Measurements from ENCODE around the gene GFI1.

GFI1 gene

GRCh38 chr1:92430030-92430429 is 56.7 kb downstream of the GFI1 start:
- H3K36me3 ChIP-seq (ENCODE audit: control insufficient read depth, insufficient read depth, low read length): no peaks in the 10 kb centered on the region
- DNase-seq (ENCODE audit: extremely low read depth, insufficient read length): no peak
- no peak for TF ChIP-seq CTCF (IDR thresholded peaks at IDR 0.05; ENCODE audit: insufficient read depth, low read length, poor library complexity, severe bottlenecking)
- H3K27me3 ChIP-seq (replicated peaks; ENCODE audit: control insufficient read depth, insufficient read depth, low read length): no peaks in the 10 kb centered on the region; the same call in 1 of the 2 replicates
- H3K4me3 ChIP-seq (replicated peaks; ENCODE audit: low read depth, low read length): no peak overlapping the region

- TF ChIP-seq CTCF (IDR thresholded peaks at IDR 0.05; ENCODE audit: insufficient read depth, low read length, poor library complexity, severe bottlenecking): no peak
- no peak for DNase-seq (ENCODE audit: extremely low read depth, insufficient read length)
- no peak overlapping the region for H3K4me3 ChIP-seq (replicated peaks; ENCODE audit: low read depth, low read length)
Measured at GRCh38 chr1:92425617-92426016, 61.1 kb downstream of the GFI1 start.

More at GRCh38 chr1:92425617-92426016, 61.1 kb downstream of the GFI1 start:
- Histone ChIP-seq H3K36me3 (ENCODE audit: control insufficient read depth, insufficient read depth, low read length) (no peaks in the 10 kb centered on the region), H3K27me3 (replicated peaks; ENCODE audit: control insufficient read depth, insufficient read depth, low read length) (no peaks in the 10 kb centered on the region; the same call in 1 of the 2 replicates)

Data from GM06990 (cell line).